Thoracic aorta (tissue), 2 donors: ENCODE results near the gene SPESP1. TPM values are rescaled to one million over a fixed set of nuclear protein-coding genes. Genes with fewer than 3 reads are reported as not detected.

Experiments used
- ATAC-seq: fragments of 150-250 bp; one replicate; pipeline ENCODE4 v1.8.0; 2017; ENCODE audit warnings: low read depth; ENCODE audit not compliant: insufficient number of reproducible peaks, low FRiP score
- DNase-seq: peaks from one replicate; pipeline ENCODE4 v3.0.0-alpha.2; 2020; ENCODE audit warnings: low spot score
- H3K27ac ChIP-seq, 2 donors: fragments of 200-600 bp; sonication (generic); 1 replicate in 1 of 2; 2 replicates in 1 of 2; pipeline ENCODE4 v1.5.1; 2016; ENCODE audit warnings: mild to moderate bottlenecking in 2 of 2, moderate library complexity in 2 of 2
- H3K27me3 ChIP-seq: fragments of 200-600 bp; sonication (generic); replicated peaks from 2 replicates; pipeline ENCODE4 v1.6.0; 2016; ENCODE audit warnings: mild to moderate bottlenecking; ENCODE audit not compliant: insufficient read depth
- H3K36me3 ChIP-seq: fragments of 200-600 bp; sonication (generic); one replicate; pipeline ENCODE4 v1.5.1; 2016
- H3K4me1 ChIP-seq, 2 donors: fragments of 200-600 bp; sonication (generic); 1 replicate in 1 of 2; 2 replicates in 1 of 2; pipeline versions ENCODE4 v1.5.1 to v1.6.0; 2016; ENCODE audit warnings: low read depth in 2 of 2, mild to moderate bottlenecking in 1 of 2; ENCODE audit not compliant: control insufficient read depth in 1 of 2
- H3K4me3 ChIP-seq: fragments of 200-600 bp; sonication (generic); 2 replicates; pipeline ENCODE4 v1.5.1; 2016; ENCODE audit warnings: mild to moderate bottlenecking
- H3K9me3 ChIP-seq: fragments of 200-600 bp; sonication (generic); 2 replicates; pipeline ENCODE4 v1.5.1; 2016
- total RNA-seq, 2 donors: library from RNA; depleted of rRNA; stranded (reverse); fragments of >200 nt; gene quantifications; one replicate each; pipeline versions ENCODE4 v1.1.0 to v1.2.3, GENCODE V29; 2016
- TF ChIP-seq, protein P1 (sequence below): fragments of 200-600 bp; sonication (generic); IDR thresholded peaks from one replicate; pipeline ENCODE4 v1.5.1; 2019; ENCODE audit warnings: antibody characterized with exemption

SPESP1 gene
- total RNA-seq, 2 donors from 2014 or later: 2.7 to 3.3 TPM

DNA sequence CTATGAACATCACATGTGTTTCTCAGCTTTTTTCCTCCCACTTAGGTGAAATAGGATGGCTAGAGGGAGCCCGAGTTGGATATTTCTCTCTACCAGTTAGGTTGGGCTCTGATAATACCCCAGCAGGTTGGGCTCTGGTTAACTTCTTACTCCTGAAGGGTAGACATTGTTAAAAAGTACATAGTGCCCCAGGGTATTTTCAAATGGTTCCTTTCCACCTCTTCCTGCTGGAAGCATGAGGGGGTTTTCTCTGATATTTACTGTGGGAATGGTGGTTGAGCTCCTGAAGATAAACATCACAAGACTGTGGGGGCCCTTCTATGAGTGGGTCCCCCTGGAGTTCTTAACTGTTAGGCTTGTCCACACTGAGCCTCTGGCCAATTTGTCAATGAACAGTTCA lies 36.1 kb upstream of the SPESP1 start:
- H3K36me3 ChIP-seq: no peaks in the 10 kb centered on the region
- TF ChIP-seq, protein P1, sequence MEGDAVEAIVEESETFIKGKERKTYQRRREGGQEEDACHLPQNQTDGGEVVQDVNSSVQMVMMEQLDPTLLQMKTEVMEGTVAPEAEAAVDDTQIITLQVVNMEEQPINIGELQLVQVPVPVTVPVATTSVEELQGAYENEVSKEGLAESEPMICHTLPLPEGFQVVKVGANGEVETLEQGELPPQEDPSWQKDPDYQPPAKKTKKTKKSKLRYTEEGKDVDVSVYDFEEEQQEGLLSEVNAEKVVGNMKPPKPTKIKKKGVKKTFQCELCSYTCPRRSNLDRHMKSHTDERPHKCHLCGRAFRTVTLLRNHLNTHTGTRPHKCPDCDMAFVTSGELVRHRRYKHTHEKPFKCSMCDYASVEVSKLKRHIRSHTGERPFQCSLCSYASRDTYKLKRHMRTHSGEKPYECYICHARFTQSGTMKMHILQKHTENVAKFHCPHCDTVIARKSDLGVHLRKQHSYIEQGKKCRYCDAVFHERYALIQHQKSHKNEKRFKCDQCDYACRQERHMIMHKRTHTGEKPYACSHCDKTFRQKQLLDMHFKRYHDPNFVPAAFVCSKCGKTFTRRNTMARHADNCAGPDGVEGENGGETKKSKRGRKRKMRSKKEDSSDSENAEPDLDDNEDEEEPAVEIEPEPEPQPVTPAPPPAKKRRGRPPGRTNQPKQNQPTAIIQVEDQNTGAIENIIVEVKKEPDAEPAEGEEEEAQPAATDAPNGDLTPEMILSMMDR: no peak
- DNase-seq: no peak
- H3K4me1 ChIP-seq: no peaks in the 10 kb centered on the region
- no peak overlapping the region for H3K4me3 ChIP-seq
- ATAC-seq: no peak
- no peak overlapping the region for H3K27ac ChIP-seq
- no peaks in the 10 kb centered on the region for H3K27me3 ChIP-seq
- H3K9me3 ChIP-seq: no peaks in the 10 kb centered on the region

DNA sequence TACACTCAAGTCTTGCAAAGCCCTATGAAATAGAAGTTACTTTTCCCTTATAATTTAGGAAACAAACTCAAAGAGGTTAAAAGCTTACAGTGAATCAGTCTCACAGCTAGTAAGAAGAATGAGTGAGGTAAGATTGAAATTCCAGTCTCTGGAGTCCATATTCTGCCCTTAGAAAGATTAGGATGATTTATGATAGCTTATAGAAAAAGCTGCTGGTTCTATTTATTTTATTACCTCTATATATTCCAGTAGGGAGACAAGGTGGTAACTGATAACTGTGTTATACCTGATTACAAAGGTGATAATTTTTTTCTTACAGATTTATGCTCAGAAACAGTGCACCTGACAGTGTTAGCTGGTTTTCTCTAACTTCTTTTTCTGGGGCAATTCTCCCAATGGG lies 34.1 kb upstream of the SPESP1 start:
- TF ChIP-seq, protein P1: no peak
- ATAC-seq: no peak

DNA sequence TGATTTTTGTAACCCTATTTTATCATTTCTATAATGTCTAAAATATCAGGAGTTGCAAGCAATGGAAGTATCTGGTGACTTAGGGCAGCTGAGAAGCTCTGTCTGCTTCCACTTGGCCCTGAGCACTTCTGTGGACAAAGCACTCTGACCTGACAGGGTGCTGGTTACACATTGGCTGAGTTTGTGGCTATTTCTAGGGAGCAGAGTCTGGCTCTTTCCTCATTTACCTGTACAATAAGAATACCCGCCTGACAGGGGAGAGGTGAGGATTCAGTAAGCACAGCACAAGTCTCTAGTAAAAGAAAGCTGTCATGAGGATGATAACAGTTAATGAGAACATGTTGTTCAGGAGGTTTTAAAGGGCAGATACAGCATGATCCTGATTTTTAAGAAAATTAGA lies 33.3 kb upstream of the SPESP1 start:
- ATAC-seq (no peak), DNase-seq (no peak)
- Histone ChIP-seq H3K27me3 (no peaks in the 10 kb centered on the region), H3K27ac (no peak overlapping the region), H3K9me3 (no peaks in the 10 kb centered on the region), H3K4me1 (no peaks in the 10 kb centered on the region), H3K4me3 (no peak overlapping the region), H3K36me3 (no peaks in the 10 kb centered on the region)
- TF ChIP-seq, protein P1: no peak

More for the DNA sequence above, 34.1 kb upstream of the SPESP1 start:
- Histone ChIP-seq H3K9me3 (no peaks in the 10 kb centered on the region), H3K27me3 (no peaks in the 10 kb centered on the region), H3K36me3 (no peaks in the 10 kb centered on the region), H3K4me3 (no peak overlapping the region), H3K27ac (no peak overlapping the region), H3K4me1 (no peaks in the 10 kb centered on the region)
- DNase-seq: no peak

DNA sequence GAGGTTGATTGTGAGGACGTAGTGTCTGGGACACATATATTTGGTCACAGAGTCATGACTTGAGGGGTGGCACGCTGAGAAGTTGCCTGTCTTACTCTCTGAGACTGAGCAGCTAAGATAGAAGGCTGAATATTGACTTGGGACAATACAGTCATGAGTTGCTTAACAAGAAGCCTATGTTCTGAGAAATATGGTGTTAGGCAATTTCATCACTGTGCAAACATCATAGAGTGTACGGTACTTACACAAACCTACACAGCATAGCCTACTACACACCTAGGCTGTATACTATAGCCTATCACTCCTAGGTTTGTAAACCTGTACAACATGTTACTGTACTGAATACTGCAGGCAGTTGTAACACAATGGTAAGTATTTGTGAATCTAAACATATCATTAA lies 30.3 kb upstream of the SPESP1 start:
- Histone ChIP-seq H3K27ac (no peak overlapping the region), H3K4me1 (no peaks in the 10 kb centered on the region), H3K9me3 (no peaks in the 10 kb centered on the region), H3K27me3 (no peaks in the 10 kb centered on the region), H3K4me3 (no peak overlapping the region), H3K36me3 (no peaks in the 10 kb centered on the region)
- DNase-seq (no peak), ATAC-seq (no peak)
- TF ChIP-seq, protein P1: no peak

DNA sequence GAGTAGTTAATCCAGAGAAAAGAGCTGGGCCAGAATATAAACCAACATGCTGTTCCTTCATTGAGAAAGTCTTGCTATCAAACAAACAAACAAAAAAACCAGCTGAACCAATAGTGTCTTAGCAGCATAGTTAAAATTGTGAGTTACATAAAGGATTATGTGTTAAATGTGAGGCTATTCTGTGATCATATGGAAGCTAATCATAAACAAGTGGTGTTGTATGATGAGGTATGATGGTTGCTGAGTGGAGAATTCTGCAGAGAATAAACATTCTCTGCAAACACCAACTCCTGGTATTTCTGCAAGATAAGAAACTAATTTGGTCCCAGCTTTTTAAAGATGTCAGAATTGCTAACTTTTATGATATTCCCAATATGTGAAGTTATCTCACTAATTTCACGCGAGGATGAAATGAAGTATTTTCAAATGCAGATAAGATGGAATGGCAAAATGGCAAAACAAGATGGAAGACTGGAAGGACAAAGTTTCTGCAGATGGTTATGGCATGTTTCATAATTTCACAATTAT lies 22.9 kb upstream of the SPESP1 start:
- Histone ChIP-seq H3K36me3 (no peaks in the 10 kb centered on the region), H3K27ac (no peak overlapping the region), H3K4me1 (no peaks in the 10 kb centered on the region), H3K4me3 (no peak overlapping the region), H3K9me3 (no peaks in the 10 kb centered on the region), H3K27me3 (no peaks in the 10 kb centered on the region)
- DNase-seq (no peak), ATAC-seq (no peak)
- TF ChIP-seq, protein P1: no peak
